ENCODE results near the gene BROX.
"Not testable (repeated sequence)": the region's sequence is repeated elsewhere in the genome, so short reads cannot be mapped to it uniquely, and the experiment has no call there.

The BROX gene, protein sequence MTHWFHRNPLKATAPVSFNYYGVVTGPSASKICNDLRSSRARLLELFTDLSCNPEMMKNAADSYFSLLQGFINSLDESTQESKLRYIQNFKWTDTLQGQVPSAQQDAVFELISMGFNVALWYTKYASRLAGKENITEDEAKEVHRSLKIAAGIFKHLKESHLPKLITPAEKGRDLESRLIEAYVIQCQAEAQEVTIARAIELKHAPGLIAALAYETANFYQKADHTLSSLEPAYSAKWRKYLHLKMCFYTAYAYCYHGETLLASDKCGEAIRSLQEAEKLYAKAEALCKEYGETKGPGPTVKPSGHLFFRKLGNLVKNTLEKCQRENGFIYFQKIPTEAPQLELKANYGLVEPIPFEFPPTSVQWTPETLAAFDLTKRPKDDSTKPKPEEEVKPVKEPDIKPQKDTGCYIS

DNA sequence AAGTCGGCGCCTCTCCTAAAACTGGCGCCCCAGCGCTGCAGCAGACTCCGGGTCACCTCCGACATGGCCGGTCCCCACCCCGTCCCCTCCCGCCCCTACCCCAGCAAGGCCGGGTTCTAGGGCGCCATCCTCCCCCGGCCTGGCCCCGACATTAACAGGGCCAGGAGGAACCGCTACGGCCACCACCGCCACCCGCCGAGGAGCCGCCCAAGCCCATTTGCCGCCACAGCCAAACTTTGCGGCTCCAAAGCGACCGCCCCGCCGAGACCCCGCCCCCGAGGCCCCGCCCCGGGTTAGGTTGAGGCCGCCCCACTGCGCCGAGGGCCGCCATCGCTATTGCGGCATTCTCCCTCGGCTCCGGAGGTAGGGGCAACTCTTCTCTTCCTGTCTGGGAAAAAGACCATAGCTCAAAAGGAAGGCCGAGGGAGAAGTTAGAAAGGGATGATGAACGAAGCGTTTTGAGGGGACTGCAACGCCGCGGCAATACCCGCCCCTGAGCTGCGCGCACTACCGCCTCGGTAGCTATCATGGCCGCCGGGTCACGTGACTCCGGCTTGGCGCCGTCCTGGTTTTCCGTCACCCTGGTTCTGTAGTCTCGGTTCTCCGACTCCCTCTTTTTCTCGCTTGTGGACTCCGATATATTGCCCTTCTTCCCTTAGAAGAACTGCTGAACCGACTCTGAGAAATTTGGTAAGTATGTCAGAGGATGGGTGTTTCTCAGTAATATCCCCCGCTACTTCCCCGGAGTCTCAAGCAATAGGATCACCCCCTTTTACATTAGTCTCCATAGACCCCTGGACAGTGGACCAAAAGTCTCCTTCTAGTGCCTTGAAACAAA, at the start of gene BROX, which contains the start of gene AIDA:
Gene BROX, plus strand, starts transcription at position 312 of the 838 bp plus-strand sequence. CDS start 3,136 bp downstream, outside the sequence.
Gene AIDA, minus strand, starts transcription at position 239 of the 838 bp plus-strand sequence. Its CDS starts 174 bp downstream, at position 65.
- H3K4me1 ChIP-seq (ENCODE audit: insufficient read depth, low read length), result peaks cover 16% of the 10 kb centered on the region
- H3K36me3 ChIP-seq (ENCODE audit: insufficient read depth, low read length), result peaks cover 15% of the 10 kb centered on the region
- peak within 1 kb of the TSS; percentile 71 for H3K4me3 ChIP-seq (ENCODE audit: low read length)
- H3K9me3 ChIP-seq (ENCODE audit: low read length), result no peaks in the 10 kb centered on the region
- H3K27me3 ChIP-seq (ENCODE audit: insufficient read depth, low read length), result no peaks in the 10 kb centered on the region
- H2AFZ ChIP-seq (ENCODE audit: low read depth, low read length), result peak within 1 kb of the TSS; percentile 89

DNA sequence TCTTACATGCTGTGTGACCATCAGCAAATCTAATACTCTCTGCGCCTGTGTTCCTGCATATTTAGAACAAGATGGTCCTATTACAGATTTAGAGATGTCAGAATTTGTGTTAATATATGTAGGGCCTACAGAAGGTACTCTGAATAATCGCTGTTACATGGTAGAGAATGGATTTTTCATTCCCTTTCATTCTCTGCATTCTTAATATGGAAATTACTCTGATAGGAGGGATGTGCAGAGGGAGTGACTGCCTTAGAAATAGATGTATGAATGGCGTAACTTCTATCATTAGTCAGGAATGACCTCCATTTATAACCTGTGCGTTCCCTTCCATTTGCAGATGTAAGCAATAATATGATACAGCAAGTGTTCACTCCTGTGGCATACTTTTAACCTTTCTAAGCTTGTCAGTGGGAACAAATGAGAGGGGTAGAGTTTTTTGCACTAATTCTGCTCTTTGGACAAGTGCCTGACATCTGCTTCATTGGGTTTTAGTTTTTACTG, 48.9 kb upstream of the BROX start:
- Histone ChIP-seq H3K27me3 (ENCODE audit: insufficient read depth, low read length) (no peaks in the 10 kb centered on the region), H3K4me3 (ENCODE audit: low read length) (no peak overlapping the region), H3K9me3 (ENCODE audit: low read length) (no peaks in the 10 kb centered on the region), H3K36me3 (ENCODE audit: insufficient read depth, low read length) (peaks cover 91% of the 10 kb centered on the region), H3K4me1 (ENCODE audit: insufficient read depth, low read length) (no peaks in the 10 kb centered on the region), H2AFZ (ENCODE audit: low read depth, low read length) (no peak overlapping the region)

DNA sequence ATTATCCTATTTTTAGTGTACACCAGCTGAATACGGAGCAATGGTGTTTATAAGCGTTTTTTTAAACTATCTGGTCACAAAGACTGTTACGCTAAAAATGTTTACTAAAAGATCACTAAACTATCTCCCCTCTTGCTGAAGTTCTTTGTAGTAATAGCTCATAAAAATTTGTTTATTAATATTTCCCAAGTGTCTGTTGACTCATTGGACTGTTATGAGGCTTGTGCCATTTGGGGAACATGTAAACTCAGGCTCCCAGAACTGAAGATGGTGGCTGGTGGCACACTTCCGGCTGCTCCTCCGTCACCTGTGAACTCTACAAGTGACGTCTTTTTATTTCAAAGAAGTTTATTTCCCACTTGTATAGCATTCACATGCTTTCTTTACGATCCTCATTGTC, 46.4 kb upstream of the BROX start:
- H3K4me1 ChIP-seq (ENCODE audit: insufficient read depth, low read length), result no peaks in the 10 kb centered on the region
- peaks cover 75% of the 10 kb centered on the region for H3K36me3 ChIP-seq (ENCODE audit: insufficient read depth, low read length)
- H3K27me3 ChIP-seq (ENCODE audit: insufficient read depth, low read length), result no peaks in the 10 kb centered on the region
- H3K4me3 ChIP-seq (ENCODE audit: low read length), result no peak overlapping the region
- H2AFZ ChIP-seq (ENCODE audit: low read depth, low read length), result no peak overlapping the region
- no peaks in the 10 kb centered on the region for H3K9me3 ChIP-seq (ENCODE audit: low read length)

DNA sequence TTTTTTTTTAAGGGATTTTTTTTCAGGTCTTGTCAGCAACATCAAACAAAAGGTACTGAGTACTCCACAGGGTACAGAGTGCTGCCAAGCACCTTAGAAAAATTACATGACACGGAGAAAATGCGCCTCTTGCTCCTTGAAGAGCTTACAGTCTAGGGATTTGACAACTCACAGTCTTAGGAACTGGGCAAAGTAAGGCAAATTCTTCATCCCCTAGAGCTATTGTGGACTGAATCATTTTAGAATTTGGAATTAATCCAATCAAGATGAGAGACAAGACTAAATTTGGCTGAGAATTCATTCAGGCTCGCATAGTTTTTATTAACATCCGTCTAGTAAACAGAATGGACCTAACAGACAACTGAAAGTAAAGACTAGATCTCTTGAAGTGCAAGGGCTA, 44.2 kb upstream of the BROX start:
- H3K27me3 ChIP-seq (ENCODE audit: insufficient read depth, low read length); H2AFZ ChIP-seq (ENCODE audit: low read depth, low read length); H3K4me1 ChIP-seq (ENCODE audit: insufficient read depth, low read length); H3K9me3 ChIP-seq (ENCODE audit: low read length); H3K4me3 ChIP-seq (ENCODE audit: low read length): not testable (repeated sequence)
- H3K36me3 ChIP-seq (ENCODE audit: insufficient read depth, low read length), result peaks cover 72% of the 10 kb centered on the region

DNA sequence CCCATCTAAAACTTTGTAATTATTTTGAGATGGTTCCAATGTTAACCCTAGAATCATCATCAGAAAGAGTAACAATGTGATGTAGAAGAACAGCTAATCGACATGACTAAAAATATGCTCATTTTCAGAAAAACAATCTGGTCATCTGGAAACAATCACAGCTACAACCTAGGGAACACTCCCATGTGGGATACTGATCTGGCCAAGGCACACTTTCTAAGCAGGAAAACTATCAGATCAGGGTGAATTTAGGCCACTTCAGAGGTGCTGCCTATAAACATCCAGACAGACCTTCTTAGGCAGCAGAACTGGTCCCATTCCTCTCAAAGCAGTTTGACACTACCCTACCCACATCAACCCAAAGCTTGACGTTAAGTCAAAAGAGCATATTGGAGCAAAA, 43.3 kb upstream of the BROX start:
- peaks cover 65% of the 10 kb centered on the region for H3K36me3 ChIP-seq (ENCODE audit: insufficient read depth, low read length)
- H3K4me1 ChIP-seq (ENCODE audit: insufficient read depth, low read length); H3K9me3 ChIP-seq (ENCODE audit: low read length); H3K27me3 ChIP-seq (ENCODE audit: insufficient read depth, low read length); H2AFZ ChIP-seq (ENCODE audit: low read depth, low read length); H3K4me3 ChIP-seq (ENCODE audit: low read length): not testable (repeated sequence)

DNA sequence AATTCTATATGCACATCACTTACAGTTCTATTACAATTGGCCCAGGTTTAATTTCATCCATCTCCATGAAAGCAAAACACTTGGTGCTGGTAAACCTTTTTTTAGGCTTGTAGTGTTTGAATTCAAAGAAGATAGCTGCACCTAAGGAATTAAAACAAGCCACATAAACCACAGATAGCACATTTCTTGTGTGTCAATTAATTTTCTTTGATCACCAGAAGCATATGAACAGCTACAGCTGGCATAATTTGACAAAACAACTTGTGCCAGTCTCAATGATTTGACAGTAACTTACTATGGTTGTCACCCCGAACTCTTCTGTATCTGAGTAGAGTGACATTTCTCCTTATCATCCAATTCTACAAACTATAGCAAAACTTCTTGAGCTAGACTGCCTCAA, 42.3 kb upstream of the BROX start:
- Histone ChIP-seq H2AFZ (ENCODE audit: low read depth, low read length) (no peak overlapping the region), H3K4me1 (ENCODE audit: insufficient read depth, low read length) (no peaks in the 10 kb centered on the region), H3K9me3 (ENCODE audit: low read length) (no peaks in the 10 kb centered on the region), H3K36me3 (ENCODE audit: insufficient read depth, low read length) (peaks cover 64% of the 10 kb centered on the region), H3K27me3 (ENCODE audit: insufficient read depth, low read length) (no peaks in the 10 kb centered on the region), H3K4me3 (ENCODE audit: low read length) (no peak overlapping the region)

DNA sequence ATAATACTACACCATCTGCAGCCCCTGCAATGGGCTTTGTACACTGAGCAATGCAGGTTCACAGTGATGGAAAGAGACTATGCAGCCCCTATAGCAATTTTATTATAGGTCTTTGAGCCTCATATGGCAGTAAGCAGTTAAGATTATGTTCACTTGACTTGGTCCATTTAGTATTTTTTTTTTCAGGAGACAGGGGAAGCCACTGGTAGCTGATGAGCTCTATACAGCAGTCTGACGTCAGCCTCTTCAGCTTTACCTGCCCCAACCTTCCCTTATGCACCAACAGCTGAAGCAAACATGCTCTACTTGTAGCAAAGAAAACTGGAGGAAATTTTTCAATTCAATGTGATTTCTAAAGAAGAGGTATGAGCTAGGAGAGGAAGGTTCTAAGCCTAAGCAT, 32.3 kb upstream of the BROX start:
- Histone ChIP-seq H3K27me3 (ENCODE audit: insufficient read depth, low read length) (no peaks in the 10 kb centered on the region), H2AFZ (ENCODE audit: low read depth, low read length) (no peak overlapping the region), H3K4me3 (ENCODE audit: low read length) (no peak overlapping the region), H3K9me3 (ENCODE audit: low read length) (no peaks in the 10 kb centered on the region), H3K36me3 (ENCODE audit: insufficient read depth, low read length) (peaks cover 28% of the 10 kb centered on the region), H3K4me1 (ENCODE audit: insufficient read depth, low read length) (peaks cover 2% of the 10 kb centered on the region)

DNA sequence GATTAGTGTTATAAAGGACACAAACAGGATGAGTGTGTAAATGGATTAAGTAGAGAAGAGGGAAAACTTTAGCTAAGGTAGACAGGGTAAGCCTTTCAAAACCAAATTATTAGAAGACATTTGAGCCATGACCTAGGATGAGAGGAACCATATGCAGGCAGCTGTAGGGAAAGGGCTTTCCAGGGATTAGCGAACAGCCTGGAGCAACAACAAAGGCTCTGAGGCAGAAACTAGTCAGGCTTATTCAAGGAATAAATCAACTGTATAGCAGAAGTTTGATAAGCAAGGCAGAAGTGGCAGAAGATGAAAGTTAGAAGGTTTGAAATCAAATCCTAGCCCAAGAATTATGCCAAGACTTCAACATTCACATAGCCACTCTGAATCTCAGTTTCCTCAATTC, 21.3 kb upstream of the BROX start:
- H3K9me3 ChIP-seq (ENCODE audit: low read length), result no peaks in the 10 kb centered on the region
- H2AFZ ChIP-seq (ENCODE audit: low read depth, low read length), result no peak overlapping the region
- peaks cover 21% of the 10 kb centered on the region for H3K36me3 ChIP-seq (ENCODE audit: insufficient read depth, low read length)
- no peak overlapping the region for H3K4me3 ChIP-seq (ENCODE audit: low read length)
- H3K4me1 ChIP-seq (ENCODE audit: insufficient read depth, low read length), result no peaks in the 10 kb centered on the region
- no peaks in the 10 kb centered on the region for H3K27me3 ChIP-seq (ENCODE audit: insufficient read depth, low read length)

DNA sequence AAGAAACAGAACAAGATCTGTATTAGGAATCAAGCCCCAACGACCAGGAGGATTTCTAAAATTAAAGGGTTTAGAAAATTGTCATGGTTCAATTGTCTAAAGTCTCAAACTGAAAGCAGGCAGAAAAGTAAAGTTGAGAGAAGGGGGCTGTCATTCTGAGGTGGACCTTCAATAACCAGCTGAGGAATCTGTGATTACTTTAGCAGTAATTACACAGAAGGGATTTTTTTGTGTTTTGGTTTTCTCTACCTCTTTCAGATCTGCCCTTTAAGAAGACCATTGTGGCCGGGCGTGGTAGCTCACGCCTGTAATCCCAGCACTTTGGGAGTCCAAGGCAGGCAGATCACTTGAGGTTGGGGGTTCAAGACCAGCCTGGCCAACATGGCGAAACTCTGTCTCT, 17.4 kb upstream of the BROX start:
- peaks cover 11% of the 10 kb centered on the region for H3K36me3 ChIP-seq (ENCODE audit: insufficient read depth, low read length)
- H3K4me3 ChIP-seq (ENCODE audit: low read length), result no peak overlapping the region
- H3K4me1 ChIP-seq (ENCODE audit: insufficient read depth, low read length), result no peaks in the 10 kb centered on the region
- no peaks in the 10 kb centered on the region for H3K27me3 ChIP-seq (ENCODE audit: insufficient read depth, low read length)
- no peak overlapping the region for H2AFZ ChIP-seq (ENCODE audit: low read depth, low read length)
- no peaks in the 10 kb centered on the region for H3K9me3 ChIP-seq (ENCODE audit: low read length)

DNA sequence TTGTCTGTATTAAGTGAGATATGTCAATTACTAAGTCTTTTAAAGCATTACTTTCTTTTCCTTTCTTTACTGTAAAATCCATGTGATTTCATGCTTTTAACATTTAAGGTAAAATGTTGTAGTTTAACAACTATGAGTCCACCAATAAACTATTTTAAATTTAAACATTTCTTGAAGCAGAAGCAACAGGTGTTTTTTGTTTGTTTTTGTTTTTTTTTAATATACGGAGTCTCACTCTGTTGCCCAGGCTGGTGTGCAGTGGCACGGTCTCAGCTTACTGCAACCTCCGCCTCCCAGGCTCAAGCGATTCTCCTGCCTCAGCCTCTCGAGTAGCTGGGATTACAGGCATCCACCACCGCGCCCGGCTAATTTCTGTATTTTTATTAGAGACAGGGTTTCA, 15.6 kb upstream of the BROX start:
- peaks cover 15% of the 10 kb centered on the region for H3K36me3 ChIP-seq (ENCODE audit: insufficient read depth, low read length)
- no peaks in the 10 kb centered on the region for H3K27me3 ChIP-seq (ENCODE audit: insufficient read depth, low read length)
- no peak overlapping the region for H2AFZ ChIP-seq (ENCODE audit: low read depth, low read length)
- H3K4me1 ChIP-seq (ENCODE audit: insufficient read depth, low read length), result no peaks in the 10 kb centered on the region
- H3K9me3 ChIP-seq (ENCODE audit: low read length), result no peaks in the 10 kb centered on the region
- H3K4me3 ChIP-seq (ENCODE audit: low read length), result no peak overlapping the region

DNA sequence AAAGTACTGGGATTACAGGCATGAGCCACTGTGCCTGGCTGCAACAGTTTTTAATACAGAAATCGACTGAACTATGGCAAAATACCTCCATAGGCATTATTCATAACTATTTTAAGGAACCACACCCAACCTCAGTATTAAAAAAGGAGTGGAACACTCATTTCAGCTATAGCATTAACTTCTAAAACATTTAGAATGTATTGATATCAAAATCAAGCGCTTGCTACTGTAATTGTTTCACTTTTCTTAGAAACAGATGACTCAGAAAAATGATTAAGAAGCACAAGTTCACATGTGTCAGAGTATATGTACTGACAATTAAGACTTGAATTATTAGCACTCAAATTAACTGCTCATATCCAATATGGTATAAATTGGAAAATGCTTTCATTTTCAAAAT, 15.2 kb upstream of the BROX start:
- peaks cover 17% of the 10 kb centered on the region for H3K36me3 ChIP-seq (ENCODE audit: insufficient read depth, low read length)
- H3K9me3 ChIP-seq (ENCODE audit: low read length), result no peaks in the 10 kb centered on the region
- no peak overlapping the region for H2AFZ ChIP-seq (ENCODE audit: low read depth, low read length)
- H3K4me1 ChIP-seq (ENCODE audit: insufficient read depth, low read length), result no peaks in the 10 kb centered on the region
- no peak overlapping the region for H3K4me3 ChIP-seq (ENCODE audit: low read length)
- no peaks in the 10 kb centered on the region for H3K27me3 ChIP-seq (ENCODE audit: insufficient read depth, low read length)

DNA sequence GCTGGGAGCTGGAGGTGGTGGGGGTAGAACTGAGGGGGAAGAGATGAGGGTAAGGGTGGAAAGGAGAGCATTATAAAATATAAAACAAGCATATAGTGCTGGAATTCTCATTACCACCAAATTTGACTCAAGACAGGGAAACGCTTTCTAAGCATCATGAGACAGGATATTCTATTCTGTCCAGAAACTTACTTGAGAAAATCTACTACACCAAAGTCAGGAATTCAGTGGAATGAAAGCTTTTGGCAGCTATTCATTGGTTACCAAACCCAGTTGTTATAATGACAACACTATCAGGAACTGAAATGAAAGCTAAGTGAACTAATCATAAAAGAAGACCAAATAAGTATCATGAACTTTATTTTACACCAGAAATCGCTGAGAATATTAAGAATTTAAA, 14.5 kb upstream of the BROX start:
- no peaks in the 10 kb centered on the region for H3K4me1 ChIP-seq (ENCODE audit: insufficient read depth, low read length)
- H3K27me3 ChIP-seq (ENCODE audit: insufficient read depth, low read length), result no peaks in the 10 kb centered on the region
- peaks cover 24% of the 10 kb centered on the region for H3K36me3 ChIP-seq (ENCODE audit: insufficient read depth, low read length)
- no peak overlapping the region for H2AFZ ChIP-seq (ENCODE audit: low read depth, low read length)
- H3K9me3 ChIP-seq (ENCODE audit: low read length), result peaks cover 3% of the 10 kb centered on the region
- H3K4me3 ChIP-seq (ENCODE audit: low read length), result no peak overlapping the region

DNA sequence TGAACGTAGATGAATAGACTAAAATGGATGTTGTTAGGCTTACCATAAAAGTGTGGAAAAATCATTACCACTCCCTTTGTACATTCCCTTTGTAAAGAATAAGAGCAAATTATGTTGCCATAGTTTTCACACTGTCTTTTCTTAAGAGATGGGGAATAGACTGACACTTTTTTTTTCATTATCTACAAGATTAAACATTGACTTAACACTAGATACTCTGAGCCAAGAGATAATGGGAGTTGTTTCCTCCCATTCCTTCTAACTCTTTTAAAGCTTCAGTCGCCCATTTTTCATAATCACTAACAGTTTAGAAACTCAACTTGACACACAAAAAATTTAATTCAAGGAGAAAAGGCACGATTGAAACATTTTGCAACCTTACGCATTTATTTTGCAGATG, 10.2 kb upstream of the BROX start:
- H3K36me3 ChIP-seq (ENCODE audit: insufficient read depth, low read length), result peaks cover 18% of the 10 kb centered on the region
- H3K9me3 ChIP-seq (ENCODE audit: low read length), result peaks cover 8% of the 10 kb centered on the region
- H2AFZ ChIP-seq (ENCODE audit: low read depth, low read length), result no peak overlapping the region
- H3K4me3 ChIP-seq (ENCODE audit: low read length), result no peak overlapping the region
- H3K27me3 ChIP-seq (ENCODE audit: insufficient read depth, low read length), result no peaks in the 10 kb centered on the region
- H3K4me1 ChIP-seq (ENCODE audit: insufficient read depth, low read length), result no peaks in the 10 kb centered on the region

Data from neuron (in vitro differentiated cells).